ENCODE data around the gene PIR. TPM values are rescaled to one million over a fixed set of nuclear protein-coding genes. Genes with fewer than 3 reads are reported as not detected.

The PIR gene
- total RNA-seq, result 1 to 10 TPM; 4.6 to 4.7 TPM

- Mint-ChIP-seq H3K27ac (peak within 1 kb of the TSS in 1 of 2 donors; percentile 73), H3K9me3 (no peaks in the 10 kb centered on the region), H3K36me3 (no peaks in the 10 kb centered on the region)
- DNase-seq (ENCODE audit: low spot score in 2 of 2) (peak; percentile 43 to 79), ATAC-seq (peak; percentile 97 to 98)
These were observed at the start of gene PIR for GRCh38 chrX:15493118-15493962. Gene PIR (minus strand): TSS chrX:15493333. CDS start chrX:15491257, 2,076 bp downstream.

GRCh38 chrX:15530318-15530717 lies 37.2 kb upstream of the PIR start:
- DNase-seq (ENCODE audit: low spot score in 2 of 2) (no peak), ATAC-seq (no peak)
- no peak overlapping the region for H3K27ac Mint-ChIP-seq
- no peaks in the 10 kb centered on the region for H3K9me3 Mint-ChIP-seq
- H3K36me3 Mint-ChIP-seq, result no peaks in the 10 kb centered on the region

GRCh38 chrX:15529165-15529564 lies 36.0 kb upstream of the PIR start:
- no peak for DNase-seq (ENCODE audit: low spot score in 2 of 2)
- Mint-ChIP-seq H3K27ac (no peak overlapping the region), H3K9me3 (no peaks in the 10 kb centered on the region), H3K36me3 (no peaks in the 10 kb centered on the region)
- no peak for ATAC-seq

GRCh38 chrX:15525664-15526416 lies 32.7 kb upstream of the PIR start:
- no peaks in the 10 kb centered on the region for H3K36me3 Mint-ChIP-seq
- ATAC-seq (no peak), DNase-seq (ENCODE audit: low spot score in 2 of 2) (no peak)
- H3K27ac Mint-ChIP-seq, result no peak overlapping the region
- no peaks in the 10 kb centered on the region for H3K9me3 Mint-ChIP-seq

DNA sequence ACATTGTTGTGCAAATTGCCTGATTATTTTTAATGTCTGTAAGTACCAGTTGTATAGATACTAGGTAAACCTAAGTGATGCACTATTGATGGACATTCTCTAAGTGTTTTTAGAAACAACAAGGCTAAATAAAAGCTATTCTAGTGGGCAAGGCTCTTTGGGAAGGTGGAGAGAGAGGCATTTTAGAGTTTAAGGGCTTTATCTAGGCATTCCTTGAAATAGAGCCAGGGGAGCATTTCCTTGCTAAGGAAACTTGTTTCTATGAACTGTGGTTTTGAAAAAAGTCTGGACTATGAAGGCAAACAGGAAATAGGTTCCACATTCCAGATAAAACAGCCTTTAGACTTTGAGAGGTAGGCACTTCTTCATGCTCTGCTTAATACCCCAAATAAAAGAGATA lies 31.3 kb upstream of the PIR start:
- DNase-seq (ENCODE audit: low spot score in 2 of 2), result no peak
- H3K36me3 Mint-ChIP-seq, result no peaks in the 10 kb centered on the region
- ATAC-seq, result no peak
- H3K9me3 Mint-ChIP-seq, result no peaks in the 10 kb centered on the region
- no peak overlapping the region for H3K27ac Mint-ChIP-seq

GRCh38 chrX:15523088-15523487 lies 30.0 kb upstream of the PIR start:
- ATAC-seq (no peak), DNase-seq (ENCODE audit: low spot score in 2 of 2) (no peak)
- H3K27ac Mint-ChIP-seq, result no peak overlapping the region
- H3K36me3 Mint-ChIP-seq, result no peaks in the 10 kb centered on the region
- no peaks in the 10 kb centered on the region for H3K9me3 Mint-ChIP-seq

DNA sequence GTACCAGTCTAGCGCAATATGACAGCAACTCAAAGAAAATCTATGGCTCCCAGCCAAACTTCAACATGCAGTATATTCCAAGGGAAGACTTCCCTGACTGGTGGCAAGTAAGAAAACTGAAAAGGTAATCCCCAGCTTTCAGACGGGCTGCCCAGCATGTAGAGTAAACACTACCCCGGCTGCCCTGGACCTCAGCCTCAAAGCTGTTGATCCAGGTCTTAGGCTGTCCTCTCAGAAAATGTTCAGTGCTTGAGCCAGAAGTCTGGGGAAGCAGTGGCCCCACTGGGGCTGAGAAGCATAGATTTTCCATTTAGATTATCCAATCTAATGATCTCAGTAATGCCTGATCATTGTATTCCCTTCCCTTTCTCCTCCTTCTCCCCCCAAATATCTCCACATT lies 29.3 kb upstream of the PIR start:
- Mint-ChIP-seq H3K9me3 (no peaks in the 10 kb centered on the region), H3K27ac (no peak overlapping the region), H3K36me3 (no peaks in the 10 kb centered on the region)
- ATAC-seq, result no peak
- no peak for DNase-seq (ENCODE audit: low spot score in 2 of 2)

DNA sequence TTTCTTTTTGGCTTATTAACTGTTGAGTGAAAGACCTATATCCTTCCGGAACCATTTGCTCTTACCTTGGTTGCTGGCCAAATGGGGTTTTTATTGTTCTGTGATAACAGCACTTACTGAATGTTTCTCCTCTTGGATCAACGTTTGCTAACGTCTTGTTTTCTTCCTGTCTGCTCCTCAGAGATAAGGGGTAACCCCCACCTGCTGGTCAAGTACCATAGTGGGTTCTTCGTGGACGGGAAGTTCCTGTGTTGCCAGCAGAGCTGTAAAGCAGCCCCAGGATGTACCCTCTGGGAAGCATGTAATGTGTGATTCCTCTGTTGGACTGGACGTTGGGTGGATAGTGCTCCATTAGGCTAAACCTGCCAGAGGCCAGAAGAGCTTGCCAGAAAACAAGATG lies 22.8 kb upstream of the PIR start:
- no peak for ATAC-seq
- Mint-ChIP-seq H3K36me3 (no peaks in the 10 kb centered on the region), H3K9me3 (no peaks in the 10 kb centered on the region), H3K27ac (no peak overlapping the region)
- DNase-seq (ENCODE audit: low spot score in 2 of 2), result no peak

GRCh38 chrX:15514279-15514678 lies 21.1 kb upstream of the PIR start:
- Mint-ChIP-seq H3K9me3 (no peaks in the 10 kb centered on the region), H3K27ac (no peak overlapping the region), H3K36me3 (no peaks in the 10 kb centered on the region)
- no peak for ATAC-seq
- no peak for DNase-seq (ENCODE audit: low spot score in 2 of 2)

DNA sequence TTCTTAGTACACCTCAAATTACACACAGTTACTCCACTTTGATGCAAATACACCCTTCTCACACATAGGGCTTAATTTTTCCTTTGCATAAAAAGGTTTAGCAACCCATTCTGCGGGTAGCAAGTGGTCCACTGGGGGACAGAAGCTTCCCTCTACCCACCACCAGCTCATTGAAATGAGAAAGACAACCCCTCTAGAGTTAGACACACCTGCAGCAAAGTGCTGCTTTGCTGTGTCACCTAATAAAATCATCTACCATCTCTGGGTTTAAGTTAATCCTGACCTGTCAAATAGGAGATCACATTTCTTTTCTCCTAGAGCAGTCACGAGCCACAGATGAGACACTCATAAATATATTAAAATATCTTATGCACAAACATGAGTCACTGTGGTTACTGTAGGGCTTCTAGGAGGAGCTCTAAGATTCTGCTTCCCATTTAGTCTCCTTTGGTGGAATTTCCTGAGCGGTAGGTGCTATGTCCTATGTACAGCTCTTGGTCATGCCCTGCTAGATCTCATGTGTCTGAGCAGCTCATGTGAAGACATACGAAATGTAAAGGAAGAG lies 19.4 kb upstream of the PIR start:
- no peak overlapping the region for H3K27ac Mint-ChIP-seq
- no peak for ATAC-seq
- H3K36me3 Mint-ChIP-seq, result no peaks in the 10 kb centered on the region
- H3K9me3 Mint-ChIP-seq, result no peaks in the 10 kb centered on the region
- DNase-seq (ENCODE audit: low spot score in 2 of 2), result no peak

GRCh38 chrX:15511563-15511962 lies 18.4 kb upstream of the PIR start:
- Mint-ChIP-seq H3K27ac (no peak overlapping the region), H3K9me3 (no peaks in the 10 kb centered on the region), H3K36me3 (no peaks in the 10 kb centered on the region)
- ATAC-seq (no peak), DNase-seq (ENCODE audit: low spot score in 2 of 2) (no peak)

GRCh38 chrX:15509845-15510244 lies 16.7 kb upstream of the PIR start:
- ATAC-seq (no peak), DNase-seq (ENCODE audit: low spot score in 2 of 2) (no peak)
- Mint-ChIP-seq H3K36me3 (no peaks in the 10 kb centered on the region), H3K27ac (no peak overlapping the region), H3K9me3 (no peaks in the 10 kb centered on the region)

- ATAC-seq, result no peak
- H3K9me3 Mint-ChIP-seq, result no peaks in the 10 kb centered on the region
- no peak for DNase-seq (ENCODE audit: low spot score in 2 of 2)
- no peaks in the 10 kb centered on the region for H3K36me3 Mint-ChIP-seq
- H3K27ac Mint-ChIP-seq, result no peak overlapping the region
These were observed 13.9 kb upstream of the PIR start for GRCh38 chrX:15507005-15507404.

GRCh38 chrX:15505101-15505500 lies 12.0 kb upstream of the PIR start:
- H3K36me3 Mint-ChIP-seq, result no peaks in the 10 kb centered on the region
- H3K9me3 Mint-ChIP-seq, result no peaks in the 10 kb centered on the region
- ATAC-seq, result no peak

DNA sequence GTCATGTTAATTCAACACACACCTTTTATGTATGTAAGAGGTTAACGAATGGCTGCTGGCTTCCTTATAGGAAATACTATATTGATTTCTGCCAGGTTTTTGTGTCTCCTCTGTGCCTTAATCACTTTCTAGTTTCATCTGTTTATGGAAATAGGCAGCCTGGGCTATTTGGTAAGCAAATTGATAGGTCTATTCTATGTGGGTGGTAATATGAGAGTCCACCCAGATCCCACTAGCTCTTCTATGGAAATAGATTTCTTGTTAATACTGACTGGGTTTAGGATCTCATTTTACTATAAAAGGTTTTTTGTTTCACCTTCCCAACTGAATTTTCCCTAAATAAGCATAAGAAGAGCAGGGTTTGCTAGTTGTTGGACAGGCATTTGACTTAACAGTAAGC lies 11.5 kb upstream of the PIR start:
- Mint-ChIP-seq H3K27ac (no peak overlapping the region), H3K36me3 (no peaks in the 10 kb centered on the region), H3K9me3 (no peaks in the 10 kb centered on the region)
- DNase-seq (ENCODE audit: low spot score in 2 of 2), result no peak
- ATAC-seq, result no peak

More at GRCh38 chrX:15505101-15505500, 12.0 kb upstream of the PIR start:
- DNase-seq (ENCODE audit: low spot score in 2 of 2), result no peak
- no peak overlapping the region for H3K27ac Mint-ChIP-seq

DNA sequence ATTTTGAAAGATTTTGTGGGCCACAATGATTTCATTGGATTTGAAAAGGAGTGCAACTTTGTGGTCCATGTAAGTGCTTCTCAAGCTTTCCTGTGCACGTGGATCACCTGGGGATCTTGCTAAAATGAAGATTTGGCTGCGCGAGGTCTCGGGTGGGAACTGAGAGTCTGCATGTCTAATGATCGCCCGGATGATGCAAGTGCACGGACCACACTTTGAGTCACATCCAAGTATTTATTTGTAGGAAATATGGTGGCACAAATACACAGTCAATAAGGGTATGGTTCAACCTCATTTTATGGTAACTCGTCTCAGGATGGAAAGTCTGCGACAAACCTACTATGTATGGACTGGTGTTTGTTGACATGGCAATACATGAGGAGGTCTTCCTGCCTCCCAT lies 8.4 kb upstream of the PIR start:
- no peaks in the 10 kb centered on the region for H3K36me3 Mint-ChIP-seq
- H3K9me3 Mint-ChIP-seq, result no peaks in the 10 kb centered on the region
- ATAC-seq, result no peak
- no peak overlapping the region for H3K27ac Mint-ChIP-seq
- no peak for DNase-seq (ENCODE audit: low spot score in 2 of 2)

DNA sequence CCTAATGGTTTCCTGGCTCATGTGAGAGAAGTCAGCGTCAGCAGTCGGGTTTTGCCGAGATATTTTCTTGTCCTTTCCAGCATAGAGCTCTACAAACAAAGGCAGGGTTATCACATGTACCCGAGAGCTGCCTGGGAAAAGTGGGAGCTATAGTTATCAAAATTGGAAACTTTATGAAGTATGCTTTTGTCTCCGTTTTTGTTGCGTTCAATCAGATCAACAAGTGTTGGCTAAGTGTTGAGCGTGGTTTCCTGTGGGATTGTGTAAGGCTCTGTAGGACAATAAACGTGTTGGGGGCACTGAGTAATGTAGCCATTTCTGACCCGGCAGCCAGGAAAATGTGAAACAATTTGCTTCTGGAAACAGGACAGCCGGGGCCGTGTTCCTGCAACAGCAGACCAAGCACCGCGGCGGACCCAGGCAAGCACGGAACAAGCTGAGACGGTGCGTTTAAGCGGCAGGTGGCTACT lies 7.4 kb upstream of the PIR start, which contains the start of gene BMX:
Gene BMX, plus strand, starts transcription at position 311 of the 470 bp plus-strand sequence. CDS start 7,547 bp downstream, outside the sequence.
- no peaks in the 10 kb centered on the region for H3K9me3 Mint-ChIP-seq
- DNase-seq (ENCODE audit: low spot score in 2 of 2), result no peak
- H3K27ac Mint-ChIP-seq, result no peak within 1 kb of the TSS
- ATAC-seq, result no peak
- no peaks in the 10 kb centered on the region for H3K36me3 Mint-ChIP-seq

Data from activated naive CD4-positive, alpha-beta T cell treated with anti-CD3 and anti-CD28 coated beads, Interleukin-2, amount 50 U/mL, for 72 hours (primary cell).